HFF-Myc (cell line): ENCODE results near the gene SNN.

Experiments
- DNase-seq: peaks from one replicate; pipeline ENCODE4 v3.0.0-alpha.2; 2011; ENCODE audit warnings: low read depth; ENCODE audit errors: extremely low read depth
- H3K4me3 ChIP-seq: replicated peaks from 2 replicates; pipeline ENCODE4 v1.5.1; 2011; ENCODE audit warnings: low read depth, mild to moderate bottlenecking, control low read depth, low read length
- CTCF ChIP-seq: IDR thresholded peaks from 2 replicates; pipeline ENCODE4 v1.5.1; 2012; ENCODE audit warnings: mild to moderate bottlenecking, low read depth, low read length, control low read depth; ENCODE audit errors: missing control alignments

Gene SNN

DNA sequence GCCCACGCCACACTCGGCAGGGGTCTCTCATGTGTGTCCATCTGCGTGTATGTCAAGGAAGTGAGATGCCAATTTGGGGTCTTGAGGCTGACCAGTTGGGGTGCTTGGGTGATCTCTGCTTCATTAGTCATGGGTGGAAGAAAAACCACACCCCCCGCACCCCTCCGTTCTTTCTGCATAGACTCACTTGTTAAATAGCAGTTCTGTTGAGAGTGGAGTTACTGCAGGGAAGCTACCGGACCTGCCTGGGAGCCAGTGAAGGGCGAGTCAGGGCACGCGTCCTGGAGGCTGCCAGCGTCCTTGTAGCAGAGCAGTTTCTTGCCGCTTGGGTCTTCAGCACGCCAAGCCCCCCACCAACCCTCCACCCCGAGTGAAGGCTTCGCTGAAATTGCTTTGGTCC, 8.5 kb downstream of the SNN start:
- H3K4me3 ChIP-seq: no peak overlapping the region
- TF ChIP-seq CTCF: no peak
- DNase-seq: no peak

DNA sequence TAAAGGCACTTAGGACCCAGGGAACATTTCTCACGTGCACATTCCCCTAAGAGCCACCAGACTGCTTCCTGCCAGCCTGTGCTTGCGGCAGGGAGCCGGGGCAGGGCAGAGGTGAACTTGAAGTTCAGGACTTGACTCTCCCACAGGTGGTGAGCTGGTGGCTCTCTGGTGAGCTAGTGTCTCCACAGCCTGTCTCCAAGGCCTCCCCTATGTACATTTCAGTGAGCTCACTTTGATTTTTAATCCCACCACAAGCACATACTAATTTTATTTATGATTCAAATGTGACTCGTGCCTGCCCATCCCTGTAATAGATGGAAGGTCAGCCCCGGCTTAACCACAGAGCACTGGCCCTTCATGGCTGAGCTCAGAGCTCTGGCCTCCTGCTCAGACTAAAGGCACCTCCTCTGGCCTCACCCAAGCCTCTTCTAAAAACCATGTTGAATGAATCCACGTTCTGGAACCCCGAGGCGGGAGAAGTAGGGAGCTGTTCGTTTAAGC, 9.2 kb downstream of the SNN start:
- H3K4me3 ChIP-seq: no peak overlapping the region
- DNase-seq: no peak
- TF ChIP-seq CTCF: no peak

- no peak for DNase-seq
- no peak overlapping the region for H3K4me3 ChIP-seq
Measured at GRCh38 chr16:11677959-11678881, 10.0 kb downstream of the SNN start.

DNA sequence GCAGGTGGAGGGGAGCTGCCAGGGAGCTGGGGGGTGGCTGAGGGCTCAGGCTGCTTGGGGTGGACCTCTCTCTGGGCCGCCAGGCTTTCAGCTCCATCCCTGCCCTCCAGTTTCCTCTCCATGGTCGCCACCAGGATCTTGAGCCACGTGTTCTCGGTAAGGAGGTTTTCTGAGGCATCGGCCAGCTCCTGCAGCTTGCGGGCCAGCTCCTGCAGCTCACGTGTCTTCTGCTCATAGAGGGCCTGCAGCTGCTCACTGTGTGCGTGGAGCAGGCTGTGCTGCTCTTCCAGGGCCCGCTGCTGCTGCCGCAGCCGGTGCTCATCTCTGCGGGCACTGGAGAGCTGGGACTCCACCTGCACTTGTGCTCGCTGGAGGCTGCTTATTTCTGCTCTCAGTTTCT, 11.0 kb downstream of the SNN start:
- no peak for TF ChIP-seq CTCF
- H3K4me3 ChIP-seq: no peak overlapping the region

More at GRCh38 chr16:11677959-11678881, 10.0 kb downstream of the SNN start:
- no peak for TF ChIP-seq CTCF

GRCh38 chr16:11679941-11680911, 12.0 kb downstream of the SNN start:
- DNase-seq: no peak

More for the DNA sequence above, 11.0 kb downstream of the SNN start:
- no peak for DNase-seq

More at GRCh38 chr16:11679941-11680911, 12.0 kb downstream of the SNN start:
- no peak for TF ChIP-seq CTCF
- H3K4me3 ChIP-seq: no peak overlapping the region
